Caco-2 (cell line): Measurements from ENCODE around the gene TALDO1. TPM values are rescaled to one million over a fixed set of nuclear protein-coding genes. Genes with fewer than 3 reads are reported as not detected.

ENCODE experiments used
- BruUV-seq: library from RNA; stranded (reverse); fragments of 400-500 nt; replicated peaks from 2 replicates; lab custom pipeline; 2021; lab: Mats Ljungman, UMichigan
- CTCF ChIA-PET: fragments of 300-600 bp; sonication (Branson Sonifier 250); formaldehyde crosslinking; loops from one replicate; lab custom pipeline; 2022; ENCODE audit warnings: antibody characterized with exemption; lab: Charles Lee
- POLR2A ChIA-PET: fragments of 300-600 bp; sonication (Branson Sonifier 250); formaldehyde crosslinking; loops from one replicate; lab custom pipeline; 2022; ENCODE audit warnings: antibody characterized with exemption; lab: Charles Lee
- DNase-seq, 2 experiments: peaks; one replicate each; pipeline versions ENCODE4 v3.0.0 to v3.0.0-alpha.2; 2020 to 2022
- H3K27me3 ChIP-seq: replicated peaks from 2 replicates; pipeline ENCODE4 v1.6.0; 2011; ENCODE audit warnings: low read length; ENCODE audit not compliant: control insufficient read depth, insufficient read depth
- H3K36me3 ChIP-seq: 2 replicates; pipeline ENCODE4 v1.5.1; 2011; ENCODE audit warnings: low read length; ENCODE audit not compliant: control insufficient read depth, insufficient read depth
- H3K4me1 ChIP-seq: fragments of 250-450 bp; sonication (Bioruptor Pico); 2 replicates; pipeline ENCODE4 v1.5.1; 2020; ENCODE audit warnings: mild to moderate bottlenecking
- H3K4me3 ChIP-seq: 2 replicates; pipeline ENCODE4 v1.5.1; 2011; ENCODE audit warnings: low read depth, mild to moderate bottlenecking, control low read depth, low read length
- H3K9me3 ChIP-seq: fragments of 250-450 bp; sonication (Bioruptor Pico); 2 replicates; pipeline ENCODE4 v1.5.1; 2020; ENCODE audit warnings: mild to moderate bottlenecking, moderate library complexity
- H3K27ac Mint-ChIP-seq: one replicate; pipeline ENCODE4 v1.8.0; 2022; ENCODE audit warnings: mixed read lengths; ENCODE audit not compliant: unreplicated experiment
- H3K27me3 Mint-ChIP-seq: one replicate; pipeline ENCODE4 v1.8.0; 2022; ENCODE audit warnings: mixed read lengths; ENCODE audit not compliant: insufficient read depth, unreplicated experiment
- H3K36me3 Mint-ChIP-seq: one replicate; pipeline ENCODE4 v1.8.0; 2022; ENCODE audit warnings: mild to moderate bottlenecking, mixed read lengths; ENCODE audit not compliant: insufficient read depth, unreplicated experiment
- H3K4me1 Mint-ChIP-seq: one replicate; pipeline ENCODE4 v1.8.0; 2022; ENCODE audit warnings: low read depth, mixed read lengths; ENCODE audit not compliant: unreplicated experiment
- H3K4me3 Mint-ChIP-seq: one replicate; pipeline ENCODE4 v1.8.0; 2022; ENCODE audit warnings: mild to moderate bottlenecking, moderate library complexity, mixed read lengths; ENCODE audit not compliant: unreplicated experiment
- H3K9me3 Mint-ChIP-seq: one replicate; pipeline ENCODE4 v1.8.0; 2022; ENCODE audit warnings: mixed read lengths; ENCODE audit not compliant: unreplicated experiment
- intact Hi-C: fragments of 100-400 bp; cut with micrococcal nuclease; formaldehyde crosslinking; loops from one replicate; pipeline ENCODE4 v1.10.0; 2022; ENCODE audit not compliant: unreplicated experiment
- total RNA-seq: library from RNA; stranded (reverse); gene quantifications from 2 replicates; pipeline ENCODE4 v1.2.3, GENCODE V29; 2022
- TF ChIP-seq, protein P1 (sequence below), 2 experiments: fragments of 200-600 bp in 1 of 2; IDR thresholded peaks; 1 replicate in 1 of 2; 2 replicates in 1 of 2; pipeline versions ENCODE4 v1.5.1 to v1.8.0; 2011 to 2022; ENCODE audit warnings: antibody characterized with exemption in 1 of 2, control low read depth in 1 of 2, inconsistent platforms in 1 of 2, low read depth in 1 of 2, low read length in 1 of 2, mild to moderate bottlenecking in 1 of 2, moderate library complexity in 1 of 2; ENCODE audit not compliant: insufficient read depth in 1 of 2, severe bottlenecking in 1 of 2, unreplicated experiment in 1 of 2

Gene TALDO1
- total RNA-seq, 1 experiment from 2014 or later: 293 TPM

DNA sequence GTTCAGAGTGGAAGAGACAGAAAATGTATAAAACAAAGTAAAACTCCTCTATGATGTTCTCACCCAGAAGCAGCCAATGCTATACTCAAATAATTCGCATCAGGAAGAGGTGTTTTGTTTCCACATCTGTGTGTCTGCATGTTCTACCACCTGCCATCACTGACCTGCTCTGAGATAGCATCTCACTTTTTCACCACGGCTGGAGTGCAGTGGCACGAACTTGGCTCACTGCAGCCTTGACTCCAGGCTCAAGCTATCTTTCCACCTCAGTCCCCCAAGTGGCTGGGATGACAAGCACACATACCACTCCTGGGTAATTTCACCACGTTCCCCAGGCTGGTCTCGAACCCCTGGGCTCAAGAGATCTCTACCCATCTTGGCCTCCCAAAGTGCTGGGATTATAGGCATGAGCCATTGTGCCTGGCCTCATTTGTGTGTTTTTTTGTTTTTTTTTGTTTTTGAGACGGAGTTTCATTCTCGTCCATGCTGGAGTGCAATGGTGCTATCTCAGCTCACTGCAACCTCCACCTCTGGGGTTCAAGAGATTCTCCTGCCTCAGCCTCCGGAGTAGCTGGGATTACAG lies 14.4 kb downstream of the TALDO1 start:
- TF ChIP-seq, protein P1, sequence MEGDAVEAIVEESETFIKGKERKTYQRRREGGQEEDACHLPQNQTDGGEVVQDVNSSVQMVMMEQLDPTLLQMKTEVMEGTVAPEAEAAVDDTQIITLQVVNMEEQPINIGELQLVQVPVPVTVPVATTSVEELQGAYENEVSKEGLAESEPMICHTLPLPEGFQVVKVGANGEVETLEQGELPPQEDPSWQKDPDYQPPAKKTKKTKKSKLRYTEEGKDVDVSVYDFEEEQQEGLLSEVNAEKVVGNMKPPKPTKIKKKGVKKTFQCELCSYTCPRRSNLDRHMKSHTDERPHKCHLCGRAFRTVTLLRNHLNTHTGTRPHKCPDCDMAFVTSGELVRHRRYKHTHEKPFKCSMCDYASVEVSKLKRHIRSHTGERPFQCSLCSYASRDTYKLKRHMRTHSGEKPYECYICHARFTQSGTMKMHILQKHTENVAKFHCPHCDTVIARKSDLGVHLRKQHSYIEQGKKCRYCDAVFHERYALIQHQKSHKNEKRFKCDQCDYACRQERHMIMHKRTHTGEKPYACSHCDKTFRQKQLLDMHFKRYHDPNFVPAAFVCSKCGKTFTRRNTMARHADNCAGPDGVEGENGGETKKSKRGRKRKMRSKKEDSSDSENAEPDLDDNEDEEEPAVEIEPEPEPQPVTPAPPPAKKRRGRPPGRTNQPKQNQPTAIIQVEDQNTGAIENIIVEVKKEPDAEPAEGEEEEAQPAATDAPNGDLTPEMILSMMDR (IDR thresholded peaks at IDR 0.05; ENCODE audit: insufficient read depth in 1 of 2, low read depth in 1 of 2, low read length in 1 of 2, severe bottlenecking in 1 of 2, unreplicated experiment in 1 of 2): peak in 1 of 2 experiments; percentile 6
- no peaks in the 10 kb centered on the region for H3K4me1 ChIP-seq
- ChIA-PET POLR2A (no interaction called here), CTCF (no interaction called here)
- intact Hi-C loops: no loop called here
- no peaks in the 10 kb centered on the region for H3K9me3 ChIP-seq
- BruUV-seq: no TSS peak
- no peak overlapping the region for H3K27ac Mint-ChIP-seq
- no peak overlapping the region for H3K4me3 ChIP-seq
- DNase-seq: no peak
- H3K27me3 Mint-ChIP-seq: no peaks in the 10 kb centered on the region
- peaks cover 98% of the 10 kb centered on the region for H3K36me3 Mint-ChIP-seq
- no peak overlapping the region for H3K4me3 Mint-ChIP-seq
- no peaks in the 10 kb centered on the region for H3K9me3 Mint-ChIP-seq
- peaks cover 16% of the 10 kb centered on the region for H3K36me3 ChIP-seq
- no peaks in the 10 kb centered on the region for H3K27me3 ChIP-seq
- no peaks in the 10 kb centered on the region for H3K4me1 Mint-ChIP-seq

DNA sequence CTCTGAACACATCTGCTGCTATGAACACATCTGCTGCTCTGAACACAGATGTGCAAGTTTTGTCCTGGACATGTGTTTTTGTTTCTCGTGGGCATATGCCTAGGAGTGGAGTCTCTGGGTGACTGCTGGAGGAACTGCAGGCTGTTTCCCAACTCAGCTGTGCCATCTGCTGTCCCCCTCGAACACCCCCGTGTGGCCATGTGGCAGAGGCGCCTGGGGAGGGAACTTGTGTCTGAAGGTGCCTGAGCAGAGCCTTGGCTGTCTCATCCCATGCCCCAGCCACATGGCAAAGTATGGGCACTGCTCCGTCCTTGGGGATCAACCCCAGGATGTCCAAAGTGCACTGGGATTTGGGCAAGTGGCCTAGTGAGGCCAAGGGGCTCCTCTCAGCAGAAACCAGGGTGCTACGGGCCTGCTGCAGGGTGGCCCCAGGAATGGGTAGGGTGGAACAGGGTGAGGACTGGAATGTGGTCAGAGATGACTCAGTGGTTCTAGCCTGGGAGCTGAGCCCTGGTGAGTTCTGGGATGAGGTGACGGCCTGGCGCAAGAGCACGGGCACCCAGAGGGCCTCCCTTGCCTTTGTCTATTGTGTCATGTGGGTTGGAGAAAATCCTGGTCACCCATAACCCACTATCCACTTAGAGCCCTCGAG lies 15.3 kb downstream of the TALDO1 start:
- intact Hi-C loops: no loop called here
- peaks cover 98% of the 10 kb centered on the region for H3K36me3 Mint-ChIP-seq

DNA sequence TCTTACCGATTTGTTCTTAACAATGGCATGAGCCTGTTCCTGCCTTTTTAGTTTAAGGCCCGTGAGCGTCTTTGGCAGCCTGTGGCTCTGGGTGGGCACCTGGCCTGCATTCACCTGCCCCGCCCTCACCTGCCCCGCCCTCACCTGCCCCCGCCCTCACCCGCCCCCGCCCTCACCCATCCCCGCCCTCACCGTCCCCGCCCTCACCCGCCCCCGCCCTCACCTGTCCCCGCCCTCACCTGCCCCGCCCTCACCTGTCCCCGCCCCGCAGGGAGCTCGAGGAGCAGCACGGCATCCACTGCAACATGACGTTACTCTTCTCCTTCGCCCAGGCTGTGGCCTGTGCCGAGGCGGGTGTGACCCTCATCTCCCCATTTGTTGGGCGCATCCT lies 15.8 kb downstream of the TALDO1 start:
- no peaks in the 10 kb centered on the region for H3K4me1 Mint-ChIP-seq
- peak in 1 of 2 experiments; percentile 65 for DNase-seq
- Histone ChIP-seq H3K9me3 (no peaks in the 10 kb centered on the region), H3K27me3 (no peaks in the 10 kb centered on the region), H3K4me1 (no peaks in the 10 kb centered on the region), H3K36me3 (peaks cover 15% of the 10 kb centered on the region), H3K4me3 (no peak overlapping the region)
- no peaks in the 10 kb centered on the region for H3K9me3 Mint-ChIP-seq
- no TSS peak for BruUV-seq
- H3K4me3 Mint-ChIP-seq: no peak overlapping the region
- H3K36me3 Mint-ChIP-seq: peaks cover 96% of the 10 kb centered on the region
- H3K27ac Mint-ChIP-seq: peak overlapping the region; percentile 48
- TF ChIP-seq, protein P1 (IDR thresholded peaks at IDR 0.05; ENCODE audit: insufficient read depth in 1 of 2, low read depth in 1 of 2, low read length in 1 of 2, severe bottlenecking in 1 of 2, unreplicated experiment in 1 of 2): no peak
- POLR2A ChIA-PET: interaction anchor here (0.5 to 1.4 kb wide), 3 partner anchors 16 to 74 kb away, joined by 4 to 7 read pairs (median 6); partner anchors contain the start of gene TALDO1
- H3K27me3 Mint-ChIP-seq: no peaks in the 10 kb centered on the region
- CTCF ChIA-PET: no interaction called here
- intact Hi-C loops: no loop called here

More for the DNA sequence above, 15.3 kb downstream of the TALDO1 start:
- BruUV-seq: no TSS peak
- H3K4me3 Mint-ChIP-seq: no peak overlapping the region
- Histone ChIP-seq H3K9me3 (no peaks in the 10 kb centered on the region), H3K4me3 (no peak overlapping the region), H3K4me1 (no peaks in the 10 kb centered on the region), H3K36me3 (peaks cover 16% of the 10 kb centered on the region), H3K27me3 (no peaks in the 10 kb centered on the region)
- POLR2A ChIA-PET: interaction anchor here (1.4 kb wide), 1 partner anchor 16 kb away, joined by 7 read pairs; the partner anchor contains the start of gene TALDO1
- peak overlapping the region; percentile 48 for H3K27ac Mint-ChIP-seq
- TF ChIP-seq, protein P1 (IDR thresholded peaks at IDR 0.05; ENCODE audit: insufficient read depth in 1 of 2, low read depth in 1 of 2, low read length in 1 of 2, severe bottlenecking in 1 of 2, unreplicated experiment in 1 of 2): peak in 1 of 2 experiments; percentile 33
- H3K27me3 Mint-ChIP-seq: no peaks in the 10 kb centered on the region
- no peaks in the 10 kb centered on the region for H3K4me1 Mint-ChIP-seq
- CTCF ChIA-PET: no interaction called here
- H3K9me3 Mint-ChIP-seq: no peaks in the 10 kb centered on the region
- DNase-seq: peak; percentile 54 to 58
